CD14-positive monocyte (primary cell): ENCODE measurements around the gene FAM180A. TPM values are rescaled to one million over a fixed set of nuclear protein-coding genes. Genes with fewer than 3 reads are reported as not detected.

ENCODE experiments used
- DNase-seq, 3 donors: peaks; one replicate each; pipeline ENCODE4 v3.0.0-alpha.2; 2011 to 2022
- H2AFZ ChIP-seq: 2 replicates; pipeline ENCODE4 v1.6.0; 2012; ENCODE audit warnings: mild to moderate bottlenecking, low read depth, low read length, inconsistent platforms; ENCODE audit not compliant: insufficient read depth, poor library complexity, severe bottlenecking
- H3K27ac ChIP-seq, 2 donors: 1 replicate in 1 of 2; 2 replicates in 1 of 2; pipeline ENCODE4 v1.5.1; 2012 to 2013; ENCODE audit warnings: low read length in 2 of 2, control low read depth in 1 of 2, inconsistent platforms in 1 of 2, low read depth in 1 of 2, mild to moderate bottlenecking in 1 of 2
- H3K27me3 ChIP-seq, 2 donors: one replicate each; pipeline versions ENCODE4 v1.6.0 to v1.6.1; 2011 to 2013; ENCODE audit warnings: low read length in 2 of 2; ENCODE audit not compliant: control insufficient read depth in 2 of 2, insufficient read depth in 2 of 2
- H3K36me3 ChIP-seq, 2 donors: replicated peaks in 1 of 2; 1 replicate in 1 of 2; 2 replicates in 1 of 2; pipeline versions ENCODE4 v1.5.1 to v1.6.1; 2012 to 2013; ENCODE audit warnings: low read length in 2 of 2, control low read depth in 1 of 2, inconsistent platforms in 1 of 2, mild to moderate bottlenecking in 1 of 2; ENCODE audit not compliant: insufficient read depth in 2 of 2, control insufficient read depth in 1 of 2
- H3K4me1 ChIP-seq, 2 donors: 1 replicate in 1 of 2; 2 replicates in 1 of 2; pipeline versions ENCODE4 v1.5.1 to v1.6.1; 2012 to 2013; ENCODE audit warnings: low read length in 2 of 2, control low read depth in 1 of 2, inconsistent platforms in 1 of 2, mild to moderate bottlenecking in 1 of 2, moderate library complexity in 1 of 2; ENCODE audit not compliant: insufficient read depth in 2 of 2, control insufficient read depth in 1 of 2
- H3K4me2 ChIP-seq: replicated peaks from 2 replicates; pipeline ENCODE3; 2012; ENCODE audit warnings: low read length, moderate library complexity, mild to moderate bottlenecking; ENCODE audit not compliant: poor library complexity, severe bottlenecking; ENCODE audit errors: extremely low read depth
- H3K4me3 ChIP-seq, 3 experiments: fragments of 200-600 bp in 1 of 3; sonication (generic) in 1 of 3; replicated peaks in 1 of 3; 1 replicate in 2 of 3; 2 replicates in 1 of 3; pipeline ENCODE4 v1.5.1; 2011 to 2013; ENCODE audit warnings: low read length in 3 of 3, mild to moderate bottlenecking in 3 of 3, control low read depth in 2 of 3, low read depth in 2 of 3, inconsistent platforms in 1 of 3, moderate library complexity in 1 of 3
- H3K79me2 ChIP-seq: 2 replicates; pipeline ENCODE4 v1.6.0; 2012; ENCODE audit warnings: mild to moderate bottlenecking, control low read depth, inconsistent platforms, low read length, moderate library complexity; ENCODE audit not compliant: insufficient read depth
- H3K9ac ChIP-seq: 2 replicates; pipeline ENCODE4 v1.6.0; 2017; ENCODE audit warnings: low read length, mild to moderate bottlenecking; ENCODE audit not compliant: insufficient read depth, poor library complexity, severe bottlenecking
- H3K9me3 ChIP-seq, 2 donors: replicated peaks in 1 of 2; 1 replicate in 1 of 2; 2 replicates in 1 of 2; pipeline versions ENCODE4 v1.5.1 to v1.6.1; 2012 to 2013; ENCODE audit warnings: low read length in 2 of 2, control low read depth in 1 of 2; ENCODE audit not compliant: control insufficient read depth in 1 of 2, insufficient read depth in 1 of 2
- H4K20me1 ChIP-seq: 2 replicates; pipeline ENCODE4 v1.6.0; 2012; ENCODE audit warnings: mild to moderate bottlenecking, low read length, control low read depth, moderate library complexity; ENCODE audit not compliant: insufficient read depth
- H3K27ac Mint-ChIP-seq, 7 donors: one replicate each; pipeline ENCODE4 v1.8.0; 2020; ENCODE audit warnings: mild to moderate bottlenecking in 7 of 7, mixed read lengths in 7 of 7, moderate library complexity in 6 of 7, inconsistent platforms in 2 of 7
- H3K27me3 Mint-ChIP-seq, 3 donors: one replicate each; pipeline ENCODE4 v1.8.0; 2021 to 2022; ENCODE audit warnings: low read depth in 3 of 3, mild to moderate bottlenecking in 3 of 3, mixed read lengths in 3 of 3, moderate library complexity in 3 of 3, inconsistent platforms in 1 of 3
- H3K36me3 Mint-ChIP-seq, 2 donors: one replicate each; pipeline ENCODE4 v1.8.0; 2020; ENCODE audit warnings: mixed read lengths in 2 of 2, inconsistent platforms in 1 of 2, mild to moderate bottlenecking in 1 of 2
- H3K4me1 Mint-ChIP-seq: one replicate; pipeline ENCODE4 v1.8.0; 2020; ENCODE audit warnings: mild to moderate bottlenecking, mixed read lengths
- H3K4me3 Mint-ChIP-seq, 2 donors: one replicate each; pipeline ENCODE4 v1.8.0; 2020; ENCODE audit warnings: mild to moderate bottlenecking in 2 of 2, mixed read lengths in 2 of 2, moderate library complexity in 1 of 2
- H3K9me3 Mint-ChIP-seq, 7 donors: one replicate each; pipeline ENCODE4 v1.8.0; 2020 to 2022; ENCODE audit warnings: mixed read lengths in 7 of 7, mild to moderate bottlenecking in 6 of 7, moderate library complexity in 6 of 7, inconsistent platforms in 2 of 7
- CTCF ChIP-seq: fragments of 200-600 bp; IDR thresholded peaks from one replicate; pipeline ENCODE4 v1.8.0; 2022; ENCODE audit warnings: antibody characterized with exemption, mild to moderate bottlenecking
- WGBS: methylation state at CpG from one replicate; pipeline ENCODE4 v1.1.5; 2013; ENCODE audit warnings: missing lambda C conversion rate; ENCODE audit not compliant: insufficient coverage; 5-methylcytosine and 5-hydroxymethylcytosine counted together
- intact Hi-C, 2 donors: fragments of 100-400 bp; cut with micrococcal nuclease; formaldehyde crosslinking; loops; one replicate each; pipeline versions ENCODE4 v1.15.0 to v1.15.1; 2023
- polyA plus RNA-seq, 3 donors: library from polyadenylated mRNA; depleted of rRNA in 1 of 3; unstranded in 2 of 3; stranded (reverse) in 1 of 3; fragments of 300-500 nt in 2 of 3; fragments of >200 nt in 1 of 3; fragmentation: Illumina TruSeq in 2 of 3; gene quantifications; 1 replicate in 2 of 3; 2 replicates in 1 of 3; pipeline ENCODE4 v1.2.3, GENCODE V29; 2012 to 2021

FAM180A gene
- polyA plus RNA-seq, 3 donors, result not detected

- no CpG with 5 or more reads among the region's 2 CpGs for WGBS
These were observed 47.4 kb upstream of the FAM180A start for GRCh38 chr7:135795846-135796570.

GRCh38 chr7:135793841-135794240, 45.2 kb upstream of the FAM180A start:
- no peak for TF ChIP-seq CTCF
- H3K36me3 ChIP-seq, result no peaks in the 10 kb centered on the region
- no peaks in the 10 kb centered on the region for H3K9me3 Mint-ChIP-seq
- no peak overlapping the region for H3K4me3 Mint-ChIP-seq
- H2AFZ ChIP-seq, result no peak overlapping the region
- H3K27me3 Mint-ChIP-seq, result peaks cover 0 to 4% (median 3%) of the 10 kb centered on the region in 3 donors
- peaks cover 14% of the 10 kb centered on the region for H3K4me1 Mint-ChIP-seq
- H3K4me3 ChIP-seq, result no peak overlapping the region
- no peaks in the 10 kb centered on the region for H3K79me2 ChIP-seq
- no CpG with 5 or more reads among the region's 2 CpGs for WGBS
- no peaks in the 10 kb centered on the region for H3K36me3 Mint-ChIP-seq
- no peak overlapping the region for H3K4me2 ChIP-seq
- no peak overlapping the region for H3K9ac ChIP-seq
- no peak overlapping the region for H3K27ac ChIP-seq
- intact Hi-C loops, result no loop called here
- no peaks in the 10 kb centered on the region for H3K9me3 ChIP-seq
- DNase-seq, result no peak
- H3K27me3 ChIP-seq, result no peaks in the 10 kb centered on the region
- peaks cover 10 to 11% of the 10 kb centered on the region in 2 donors for H3K4me1 ChIP-seq
- no peak overlapping the region for H3K27ac Mint-ChIP-seq
- no peaks in the 10 kb centered on the region for H4K20me1 ChIP-seq

More at GRCh38 chr7:135795846-135796570, 47.4 kb upstream of the FAM180A start:
- Histone ChIP-seq H3K4me1 (peaks cover 10 to 11% of the 10 kb centered on the region in 2 donors), H3K79me2 (no peaks in the 10 kb centered on the region), H4K20me1 (no peaks in the 10 kb centered on the region), H2AFZ (no peak overlapping the region), H3K9ac (no peak overlapping the region), H3K4me3 (no peak overlapping the region), H3K36me3 (no peaks in the 10 kb centered on the region), H3K27me3 (no peaks in the 10 kb centered on the region), H3K9me3 (no peaks in the 10 kb centered on the region), H3K27ac (no peak overlapping the region), H3K4me2 (no peak overlapping the region)
- H3K9me3 Mint-ChIP-seq, result no peaks in the 10 kb centered on the region
- no peak for DNase-seq
- no peak for TF ChIP-seq CTCF
- no peaks in the 10 kb centered on the region for H3K36me3 Mint-ChIP-seq
- no peak overlapping the region for H3K27ac Mint-ChIP-seq
- intact Hi-C loops, result no loop called here
- no peak overlapping the region for H3K4me3 Mint-ChIP-seq
- peaks cover 3 to 4% (median 4%) of the 10 kb centered on the region in 3 donors for H3K27me3 Mint-ChIP-seq
- peaks cover 10% of the 10 kb centered on the region for H3K4me1 Mint-ChIP-seq
